Panc1 (cell line): ENCODE data around the gene KRT25. TPM values are rescaled to one million over a fixed set of nuclear protein-coding genes. Genes with fewer than 3 reads are reported as not detected.

ENCODE experiments used
- ATAC-seq: fragments of 200-7000 bp; cut with Tn5 transposase; 2 replicates; pipeline ENCODE4 v1.9.1; 2020; ENCODE audit warnings: mild to moderate bottlenecking, moderate library complexity
- BruUV-seq: library from RNA; stranded (reverse); fragments of 400-500 nt; replicated peaks from 2 replicates; lab custom pipeline; 2021; lab: Mats Ljungman, UMichigan
- CTCF ChIA-PET: fragments of 300-600 bp; sonication (Branson Sonifier 250); formaldehyde crosslinking; loops from one replicate; lab custom pipeline; 2022; ENCODE audit warnings: antibody characterized with exemption; lab: Charles Lee
- POLR2A ChIA-PET: fragments of 300-600 bp; sonication (Branson Sonifier 250); formaldehyde crosslinking; loops from one replicate; lab custom pipeline; 2022; ENCODE audit warnings: antibody characterized with exemption; lab: Charles Lee
- DNase-seq: peaks from one replicate; pipeline ENCODE4 v3.0.0-alpha.2; 2010; ENCODE audit warnings: low read depth, low spot score
- H3K27ac ChIP-seq: 2 replicates; pipeline ENCODE4 v1.5.1; 2011; ENCODE audit warnings: mild to moderate bottlenecking, low read length, inconsistent platforms
- H3K27me3 ChIP-seq: fragments of 200-500 bp; sonication (Bioruptor generic); 2 replicates; pipeline ENCODE4 v1.6.0; 2014; ENCODE audit warnings: low read length, inconsistent platforms; ENCODE audit not compliant: control insufficient read depth, insufficient read depth
- H3K36me3 ChIP-seq: fragments of 200-500 bp; sonication (Bioruptor generic); 2 replicates; pipeline ENCODE4 v1.5.1; 2014; ENCODE audit warnings: inconsistent platforms, mild to moderate bottlenecking, low read length, moderate library complexity; ENCODE audit not compliant: control insufficient read depth, insufficient read depth
- H3K4me1 ChIP-seq: 2 replicates; pipeline ENCODE4 v1.5.1; 2011; ENCODE audit warnings: inconsistent platforms, mild to moderate bottlenecking, low read length, moderate library complexity; ENCODE audit not compliant: control insufficient read depth, insufficient read depth
- H3K4me3 ChIP-seq, 2 experiments: 2 replicates each; pipeline ENCODE4 v1.5.1; 2011 to 2012; ENCODE audit warnings: low read depth in 2 of 2, low read length in 2 of 2, mild to moderate bottlenecking in 2 of 2, inconsistent platforms in 1 of 2, moderate library complexity in 1 of 2
- H3K9me3 ChIP-seq: fragments of 200-500 bp; sonication (Bioruptor generic); 2 replicates; pipeline ENCODE4 v1.5.1; 2014; ENCODE audit warnings: low read depth, mild to moderate bottlenecking, inconsistent platforms, low read length, moderate library complexity; ENCODE audit not compliant: control insufficient read depth, insufficient read depth
- POLR2AphosphoS5 ChIP-seq: IDR thresholded peaks from 2 replicates; pipeline ENCODE4 v1.6.1; 2012; ENCODE audit warnings: mild to moderate bottlenecking, low read depth, low read length, moderate library complexity
- SIN3A ChIP-seq: IDR thresholded peaks from 2 replicates; pipeline ENCODE4 v1.6.1; 2012; ENCODE audit warnings: low read depth, mild to moderate bottlenecking, low read length, moderate library complexity, borderline replicate concordance; ENCODE audit not compliant: insufficient read depth
- TCF7L2 ChIP-seq: IDR thresholded peaks from 2 replicates; pipeline ENCODE4 v1.6.1; 2011; ENCODE audit warnings: mild to moderate bottlenecking, low read depth, low read length, inconsistent platforms
- in situ Hi-C: cut with HindIII; loops from 2 replicates; pipeline ENCODE4 v1.10.0; 2016; ENCODE audit warnings: low sequenced_read_pairs, low pct_unique_long_range_greater_than_20kb
- intact Hi-C: fragments of 100-400 bp; cut with micrococcal nuclease; formaldehyde crosslinking; loops from one replicate; pipeline ENCODE4 v1.10.0; 2022; ENCODE audit not compliant: unreplicated experiment
- total RNA-seq: library from RNA; stranded (reverse); gene quantifications from one replicate; pipeline ENCODE4 v1.2.1, GENCODE V29; 2021; ENCODE audit not compliant: unreplicated experiment
- TF ChIP-seq, protein P1 (sequence below), 2 experiments: IDR thresholded peaks; 2 replicates each; pipeline ENCODE4 v1.6.1; 2011 to 2012; ENCODE audit warnings: low read depth in 2 of 2, control low read depth in 1 of 2, low read length in 1 of 2, mild to moderate bottlenecking in 1 of 2, moderate library complexity in 1 of 2; ENCODE audit not compliant: insufficient read depth in 1 of 2
- TF ChIP-seq, protein P2 (sequence below): fragments of 450-650 bp; IDR thresholded peaks from 2 replicates; pipeline ENCODE4 v1.5.1; 2017; ENCODE audit warnings: mild to moderate bottlenecking

Gene KRT25
- total RNA-seq, 1 experiment from 2014 or later, result not detected

- H3K4me3 ChIP-seq, result no peak overlapping the region
- H3K9me3 ChIP-seq, result no peaks in the 10 kb centered on the region
- intact Hi-C loops (no loop called here), in situ Hi-C loops (no loop called here)
- H3K27me3 ChIP-seq, result peaks cover 15% of the 10 kb centered on the region
- BruUV-seq, result no TSS peak
- TF ChIP-seq POLR2AphosphoS5 (no peak), SIN3A (no peak), TCF7L2 (no peak)
- TF ChIP-seq, protein P1, sequence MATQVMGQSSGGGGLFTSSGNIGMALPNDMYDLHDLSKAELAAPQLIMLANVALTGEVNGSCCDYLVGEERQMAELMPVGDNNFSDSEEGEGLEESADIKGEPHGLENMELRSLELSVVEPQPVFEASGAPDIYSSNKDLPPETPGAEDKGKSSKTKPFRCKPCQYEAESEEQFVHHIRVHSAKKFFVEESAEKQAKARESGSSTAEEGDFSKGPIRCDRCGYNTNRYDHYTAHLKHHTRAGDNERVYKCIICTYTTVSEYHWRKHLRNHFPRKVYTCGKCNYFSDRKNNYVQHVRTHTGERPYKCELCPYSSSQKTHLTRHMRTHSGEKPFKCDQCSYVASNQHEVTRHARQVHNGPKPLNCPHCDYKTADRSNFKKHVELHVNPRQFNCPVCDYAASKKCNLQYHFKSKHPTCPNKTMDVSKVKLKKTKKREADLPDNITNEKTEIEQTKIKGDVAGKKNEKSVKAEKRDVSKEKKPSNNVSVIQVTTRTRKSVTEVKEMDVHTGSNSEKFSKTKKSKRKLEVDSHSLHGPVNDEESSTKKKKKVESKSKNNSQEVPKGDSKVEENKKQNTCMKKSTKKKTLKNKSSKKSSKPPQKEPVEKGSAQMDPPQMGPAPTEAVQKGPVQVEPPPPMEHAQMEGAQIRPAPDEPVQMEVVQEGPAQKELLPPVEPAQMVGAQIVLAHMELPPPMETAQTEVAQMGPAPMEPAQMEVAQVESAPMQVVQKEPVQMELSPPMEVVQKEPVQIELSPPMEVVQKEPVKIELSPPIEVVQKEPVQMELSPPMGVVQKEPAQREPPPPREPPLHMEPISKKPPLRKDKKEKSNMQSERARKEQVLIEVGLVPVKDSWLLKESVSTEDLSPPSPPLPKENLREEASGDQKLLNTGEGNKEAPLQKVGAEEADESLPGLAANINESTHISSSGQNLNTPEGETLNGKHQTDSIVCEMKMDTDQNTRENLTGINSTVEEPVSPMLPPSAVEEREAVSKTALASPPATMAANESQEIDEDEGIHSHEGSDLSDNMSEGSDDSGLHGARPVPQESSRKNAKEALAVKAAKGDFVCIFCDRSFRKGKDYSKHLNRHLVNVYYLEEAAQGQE (IDR thresholded peaks at IDR 0.05; ENCODE audit: insufficient read depth in 1 of 2, low read depth in 2 of 2, low read length in 1 of 2), result no peak
- TF ChIP-seq, protein P2, sequence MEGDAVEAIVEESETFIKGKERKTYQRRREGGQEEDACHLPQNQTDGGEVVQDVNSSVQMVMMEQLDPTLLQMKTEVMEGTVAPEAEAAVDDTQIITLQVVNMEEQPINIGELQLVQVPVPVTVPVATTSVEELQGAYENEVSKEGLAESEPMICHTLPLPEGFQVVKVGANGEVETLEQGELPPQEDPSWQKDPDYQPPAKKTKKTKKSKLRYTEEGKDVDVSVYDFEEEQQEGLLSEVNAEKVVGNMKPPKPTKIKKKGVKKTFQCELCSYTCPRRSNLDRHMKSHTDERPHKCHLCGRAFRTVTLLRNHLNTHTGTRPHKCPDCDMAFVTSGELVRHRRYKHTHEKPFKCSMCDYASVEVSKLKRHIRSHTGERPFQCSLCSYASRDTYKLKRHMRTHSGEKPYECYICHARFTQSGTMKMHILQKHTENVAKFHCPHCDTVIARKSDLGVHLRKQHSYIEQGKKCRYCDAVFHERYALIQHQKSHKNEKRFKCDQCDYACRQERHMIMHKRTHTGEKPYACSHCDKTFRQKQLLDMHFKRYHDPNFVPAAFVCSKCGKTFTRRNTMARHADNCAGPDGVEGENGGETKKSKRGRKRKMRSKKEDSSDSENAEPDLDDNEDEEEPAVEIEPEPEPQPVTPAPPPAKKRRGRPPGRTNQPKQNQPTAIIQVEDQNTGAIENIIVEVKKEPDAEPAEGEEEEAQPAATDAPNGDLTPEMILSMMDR, result no peak
- DNase-seq (no peak), ATAC-seq (no peak)
- no peaks in the 10 kb centered on the region for H3K4me1 ChIP-seq
- ChIA-PET POLR2A (no interaction called here), CTCF (no interaction called here)
- H3K36me3 ChIP-seq, result no peaks in the 10 kb centered on the region
- no peak overlapping the region for H3K27ac ChIP-seq
These were observed 22.8 kb upstream of the KRT25 start for GRCh38 chr17:40777971-40778370.

DNA sequence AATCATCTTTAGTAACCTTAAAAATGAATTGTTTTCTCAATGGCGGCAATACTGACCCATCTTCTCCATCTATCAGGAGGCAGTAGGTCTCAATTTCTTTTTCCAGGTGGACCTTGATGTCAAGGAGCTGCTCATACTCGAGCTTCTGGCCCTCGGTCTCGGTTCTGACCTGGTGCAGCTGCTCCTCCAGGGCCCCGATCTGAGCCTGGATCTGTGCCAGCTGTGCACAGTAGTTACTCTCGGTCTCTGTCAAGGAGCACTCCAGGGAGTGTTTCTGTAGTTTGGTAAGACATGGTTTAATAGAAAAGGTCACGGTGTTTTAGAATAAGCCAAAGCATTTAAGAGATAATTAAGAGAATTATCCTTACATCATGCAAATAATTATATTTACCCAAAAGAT is 22.3 kb upstream of the KRT25 start:
- intact Hi-C loops, result no loop called here
- no TSS peak for BruUV-seq
- Histone ChIP-seq H3K36me3 (no peaks in the 10 kb centered on the region), H3K27ac (no peak overlapping the region), H3K9me3 (no peaks in the 10 kb centered on the region), H3K4me1 (no peaks in the 10 kb centered on the region), H3K4me3 (no peak overlapping the region), H3K27me3 (peaks cover 18% of the 10 kb centered on the region)
- CTCF ChIA-PET, result no interaction called here
- ATAC-seq (no peak), DNase-seq (no peak)
- in situ Hi-C loops, result no loop called here
- TF ChIP-seq, protein P1 (IDR thresholded peaks at IDR 0.05; ENCODE audit: insufficient read depth in 1 of 2, low read depth in 2 of 2, low read length in 1 of 2), result no peak
- no peak for TF ChIP-seq TCF7L2
- TF ChIP-seq, protein P2, result no peak
- TF ChIP-seq POLR2AphosphoS5, result no peak
- no peak for TF ChIP-seq SIN3A
- POLR2A ChIA-PET, result no interaction called here
